ENCODE measurements around the gene WDPCP.

DNA sequence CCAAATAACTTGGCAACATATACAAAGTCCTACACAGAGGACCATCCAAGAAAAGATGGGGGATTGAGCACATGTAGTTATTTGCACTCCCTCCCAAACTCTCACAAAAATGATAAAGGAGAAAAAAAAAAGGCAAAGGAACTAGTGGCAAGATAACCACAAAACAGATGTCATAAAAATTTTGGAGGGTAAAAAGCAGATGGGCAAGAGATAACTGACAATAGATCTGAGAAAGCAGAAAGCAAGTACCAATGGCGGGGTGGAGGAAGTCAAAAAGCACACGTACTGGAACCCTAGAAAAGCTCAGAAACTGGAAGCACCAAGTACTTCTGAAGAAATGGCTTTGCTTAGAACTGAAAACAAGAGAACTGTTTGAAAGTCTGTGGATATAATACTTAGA, 82.0 kb downstream of the WDPCP start:
- TF ChIP-seq POLR2A (IDR thresholded peaks at IDR 0.05): no peak
- no peak for TF ChIP-seq CTCF (IDR thresholded peaks at IDR 0.05)
